ENCODE results near the gene INA.
"Not testable (repeated sequence)": the region's sequence is repeated elsewhere in the genome, so short reads cannot be mapped to it uniquely, and the experiment has no call there.

Gene INA

GRCh38 chr10:103276896-103277712, at the start of gene INA:
TSS of gene INA (plus strand) at chr10:103277138. CDS start at chr10:103277212, 74 bp downstream.
- DNase-seq: peak; percentile 1

DNA sequence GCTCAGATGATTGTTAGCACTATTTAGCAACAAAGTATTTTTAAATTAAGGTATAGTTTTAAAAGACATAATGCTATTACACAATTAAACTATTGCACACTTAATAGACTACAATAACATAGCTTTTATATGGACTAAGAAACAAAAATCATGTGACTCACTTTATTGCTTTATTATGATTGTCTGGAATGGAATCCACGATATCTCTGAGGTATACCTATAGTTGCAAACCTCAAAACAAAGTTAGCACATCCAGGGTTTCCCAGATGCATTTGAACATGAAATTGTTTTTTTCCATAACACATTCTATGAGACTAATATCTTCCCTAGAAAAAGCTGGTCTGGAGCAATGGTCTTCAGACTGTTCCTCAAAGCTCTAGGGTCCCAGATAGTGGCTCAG, 49.5 kb upstream of the INA start:
- DNase-seq: no peak

DNA sequence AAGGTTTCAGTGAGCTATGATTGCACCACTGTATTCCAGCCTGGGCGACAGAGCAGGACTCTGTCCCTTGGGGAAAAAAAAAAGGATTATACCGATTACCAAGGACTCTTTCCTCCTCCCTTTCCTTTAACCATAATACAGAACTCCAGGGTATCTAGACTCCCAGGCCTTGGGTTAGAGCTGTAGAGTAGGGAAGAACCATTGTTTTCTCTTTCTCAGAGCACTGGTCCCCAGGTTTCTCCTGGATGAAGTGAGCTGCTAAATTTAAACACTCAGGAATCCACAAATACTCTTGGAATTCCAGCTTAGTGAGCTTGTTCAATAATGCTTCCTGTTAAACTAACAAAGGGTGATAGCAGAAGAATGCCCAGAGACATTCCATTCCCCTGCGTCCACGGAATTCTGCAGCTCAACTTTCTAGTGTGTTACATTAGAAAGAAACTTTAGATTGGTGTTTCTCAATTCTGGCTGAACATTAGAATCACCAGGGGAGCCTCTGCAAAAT, 45.8 kb upstream of the INA start:
- DNase-seq: no peak

DNA sequence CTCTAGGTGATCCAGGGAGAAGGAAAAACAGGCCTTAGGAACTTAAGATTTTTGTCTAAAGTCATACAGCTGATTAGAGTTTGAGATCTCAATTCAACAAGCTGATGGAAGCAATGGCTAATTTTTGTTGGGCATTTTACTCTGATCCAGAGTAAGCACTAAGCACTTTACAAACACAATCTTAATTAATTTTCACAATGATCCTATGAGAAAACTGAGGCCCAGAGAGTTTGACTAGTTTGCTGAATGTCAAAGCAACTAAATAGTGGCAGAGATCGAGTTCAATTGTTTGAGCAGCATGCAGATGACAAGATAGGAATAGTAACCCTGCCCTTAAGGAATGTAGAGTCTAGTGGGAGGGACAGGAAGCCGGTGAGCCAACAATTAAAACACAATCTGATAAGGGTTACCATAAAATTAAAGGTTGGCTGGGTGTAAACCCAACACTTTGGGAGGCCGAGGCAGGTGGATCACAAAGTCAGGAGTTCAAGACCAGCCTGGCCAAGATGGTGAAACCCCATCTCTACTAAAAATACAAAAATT, 44.7 kb upstream of the INA start:
- no peak for DNase-seq

- DNase-seq: no peak
These were observed 44.0 kb upstream of the INA start for GRCh38 chr10:103232772-103233488.

- no peak for DNase-seq
These were observed 41.2 kb upstream of the INA start for GRCh38 chr10:103235775-103236174.

DNA sequence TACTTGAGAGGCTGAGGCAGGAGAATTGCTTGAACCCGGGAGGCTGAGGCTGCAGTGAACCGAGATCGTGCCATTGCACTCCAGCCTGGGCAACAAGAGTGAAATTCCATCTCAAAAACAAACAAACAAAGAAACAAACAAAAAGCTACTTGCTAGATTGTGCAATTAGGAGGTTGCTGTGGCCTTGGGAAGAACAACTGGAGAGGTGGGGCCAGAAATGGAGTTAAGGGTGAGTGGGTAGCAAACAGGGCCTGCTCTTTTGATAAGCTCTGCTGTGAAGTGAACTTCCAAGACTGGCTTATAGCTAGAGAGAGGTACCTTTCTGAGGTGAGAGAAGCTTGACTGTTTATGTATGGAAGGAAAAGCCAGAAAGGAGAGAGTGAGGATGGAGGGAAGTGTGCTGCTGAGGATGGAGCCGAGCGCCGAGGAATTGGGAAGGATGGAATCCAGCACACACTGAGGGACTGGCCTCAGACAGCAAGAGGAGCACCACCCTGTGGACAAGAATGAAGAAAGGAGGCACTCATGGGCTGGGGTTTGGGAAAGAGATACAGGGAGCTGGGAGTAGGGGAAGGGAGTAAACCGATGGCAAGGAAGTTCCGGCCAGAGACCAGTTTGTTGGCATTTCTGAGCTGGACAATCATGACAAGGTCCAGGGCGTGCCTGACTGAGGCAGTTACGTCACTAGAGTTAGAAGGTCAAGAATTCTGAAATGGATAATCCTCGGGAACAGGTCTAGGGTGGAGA, 38.3 kb upstream of the INA start:
- DNase-seq: no peak

- DNase-seq: no peak
These were observed 35.5 kb upstream of the INA start for GRCh38 chr10:103241262-103242011.

DNA sequence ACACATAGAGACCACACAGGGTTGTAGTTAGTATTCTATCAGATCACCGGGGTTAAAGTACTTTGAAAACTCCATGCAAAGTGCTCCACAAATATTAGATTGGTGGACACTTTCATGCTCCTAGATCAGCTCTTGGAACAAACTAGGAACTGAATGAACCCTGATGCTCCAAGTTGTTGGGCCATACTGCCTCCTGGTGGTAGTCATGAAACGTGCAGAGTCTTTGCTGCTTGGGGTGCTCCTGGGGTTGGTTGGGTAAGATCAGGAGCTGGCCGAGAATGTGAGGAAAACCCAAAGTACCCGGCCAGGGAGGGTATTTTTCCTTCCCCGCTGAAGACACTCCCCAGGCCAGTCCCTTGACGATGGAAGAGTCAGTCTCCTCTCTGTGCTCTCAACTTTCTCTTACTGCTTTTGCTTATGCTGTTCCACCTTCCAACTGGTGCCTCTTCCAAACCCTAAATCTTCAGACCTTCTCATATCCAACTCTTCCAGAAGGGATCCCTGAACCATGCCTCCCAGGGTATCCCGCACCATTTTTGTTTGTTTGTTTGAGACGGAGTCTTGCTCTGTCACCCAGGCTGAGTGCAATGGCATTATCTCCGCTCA, 32.2 kb upstream of the INA start:
- DNase-seq: no peak

DNA sequence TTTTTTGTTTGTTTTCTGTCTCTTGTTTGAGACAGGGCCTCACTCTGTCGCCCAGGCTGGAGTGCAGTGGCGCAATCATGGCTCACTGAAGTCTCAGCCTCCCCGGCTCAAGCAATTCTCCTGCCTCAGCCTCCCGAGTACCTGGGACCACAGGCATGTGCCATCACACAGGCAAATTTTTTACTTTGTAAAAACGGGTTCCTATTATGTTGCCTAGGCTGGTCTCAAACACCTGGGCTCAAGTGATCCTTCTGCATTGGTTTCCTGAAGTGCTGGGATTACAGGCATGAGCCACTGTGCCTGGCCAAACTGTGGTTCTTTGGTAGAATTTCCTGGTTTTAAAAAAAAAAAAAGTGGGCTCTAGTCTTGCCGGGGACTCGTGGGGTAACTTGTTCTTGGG, 31.4 kb upstream of the INA start, which contains the start of gene RPEL1:
Gene RPEL1, plus strand, starts transcription at position 301 of the 400 bp plus-strand sequence. CDS start 110 bp downstream, outside the sequence.
- not testable (repeated sequence) for DNase-seq

DNA sequence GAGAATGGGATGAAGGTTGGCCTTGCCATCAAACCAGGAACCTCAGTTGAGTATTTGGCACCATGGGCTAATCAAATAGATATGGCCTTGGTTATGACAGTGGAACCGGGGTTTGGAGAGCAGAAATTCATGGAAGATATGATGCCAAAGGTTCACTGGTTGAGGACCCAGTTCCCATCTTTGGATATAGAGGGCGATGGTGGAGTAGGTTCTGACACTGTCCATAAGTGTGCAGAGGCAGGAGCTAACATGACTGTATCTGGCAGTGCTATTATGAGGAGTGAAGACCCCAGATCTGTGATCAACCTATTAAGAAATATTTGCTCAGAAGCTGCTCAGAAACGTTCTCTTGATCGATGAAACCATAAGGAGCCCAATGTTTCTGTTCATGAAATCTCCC, 30.6 kb upstream of the INA start:
- DNase-seq: no peak

- no peak for DNase-seq
These were observed 22.8 kb upstream of the INA start for GRCh38 chr10:103254113-103254512.

DNA sequence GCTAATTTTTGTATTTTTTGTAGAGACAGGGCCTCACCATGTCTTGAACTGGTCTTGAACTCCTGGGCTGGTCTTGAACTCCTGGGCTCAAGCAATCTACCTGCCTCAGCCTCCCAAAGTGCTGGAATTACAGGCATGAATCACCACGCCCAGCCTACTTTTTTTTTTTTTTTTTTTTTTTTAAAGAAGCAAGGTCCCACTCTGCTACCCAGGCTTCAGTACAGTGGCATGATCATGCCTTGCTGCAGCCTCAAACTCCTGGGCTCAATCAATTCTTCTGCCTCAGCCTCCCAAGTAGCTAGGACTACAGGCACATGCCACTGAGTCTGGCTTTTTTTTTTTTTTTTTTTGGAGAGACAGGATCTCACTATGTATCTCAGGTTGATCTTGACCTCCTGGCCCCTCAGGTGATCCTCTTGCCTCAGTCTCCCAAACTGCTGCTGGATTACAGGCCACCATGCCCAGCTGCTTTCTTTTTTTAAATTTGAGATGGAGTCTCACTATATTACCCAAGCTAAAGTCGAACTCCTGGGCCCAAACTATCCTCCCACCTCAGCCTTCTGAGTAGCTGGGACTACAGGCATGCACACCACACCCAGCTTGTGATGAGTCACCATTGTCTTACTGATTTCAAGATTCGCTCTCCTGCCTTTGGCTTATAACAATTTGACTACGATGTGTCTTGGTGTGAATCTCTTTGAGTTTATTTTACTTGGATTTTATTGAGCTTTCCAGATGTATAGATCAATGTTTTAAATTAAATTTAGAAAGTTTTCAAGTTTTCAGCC, 22.2 kb upstream of the INA start:
- no peak for DNase-seq

GRCh38 chr10:103256613-103257012, 20.3 kb upstream of the INA start:
- no peak for DNase-seq

DNA sequence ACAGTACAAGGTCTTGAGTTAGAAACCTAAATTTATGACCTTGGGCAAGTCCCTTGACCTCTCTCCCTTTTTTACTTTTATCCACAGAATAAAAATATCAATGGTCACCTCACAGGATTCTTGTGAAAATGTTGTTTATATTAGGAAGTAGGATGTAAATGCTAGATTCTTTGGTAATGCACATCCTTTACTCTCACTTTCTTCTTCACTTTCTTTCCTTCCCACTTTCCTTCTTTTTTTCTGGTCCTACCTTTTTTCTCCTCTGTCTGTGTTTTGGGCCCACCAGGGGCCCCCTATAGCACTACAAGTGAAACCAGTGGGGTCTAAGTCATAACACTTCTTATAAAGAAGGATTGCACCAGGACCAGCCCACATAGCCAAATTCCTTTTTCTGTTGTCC, 19.1 kb upstream of the INA start:
- no peak for DNase-seq

GRCh38 chr10:103258928-103259327, 18.0 kb upstream of the INA start:
- not testable (repeated sequence) for DNase-seq

GRCh38 chr10:103259989-103260388, 16.9 kb upstream of the INA start:
- no peak for DNase-seq

DNA sequence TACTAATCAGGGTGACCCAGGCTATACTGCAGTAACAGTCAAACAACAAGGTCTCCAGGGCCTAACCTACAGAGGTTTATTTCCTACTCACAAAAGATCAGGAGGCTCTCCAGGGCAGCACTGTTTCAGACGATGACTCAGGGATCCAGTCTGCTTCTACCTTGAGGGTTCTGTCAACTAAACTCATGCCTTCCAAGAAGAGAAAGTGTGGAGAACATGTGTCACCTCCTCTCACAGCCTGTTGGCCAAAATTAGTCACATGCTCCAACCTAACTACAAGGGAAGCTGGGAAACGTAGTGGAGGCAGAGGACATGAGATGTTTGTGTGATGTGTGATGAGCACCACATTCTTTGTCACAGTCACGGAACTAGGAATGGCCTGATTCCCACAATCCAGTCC, 14.7 kb upstream of the INA start:
- no peak for DNase-seq

GRCh38 chr10:103265717-103266329, 11.1 kb upstream of the INA start:
- DNase-seq: no peak

GRCh38 chr10:103273041-103273441, 3.9 kb upstream of the INA start:
- DNase-seq: peak; percentile 60

Data from NCI-H446 treated with DMSO at 0.1 percent for 48 hours (cell line).